ENCODE data around the gene RNF183.

DNA sequence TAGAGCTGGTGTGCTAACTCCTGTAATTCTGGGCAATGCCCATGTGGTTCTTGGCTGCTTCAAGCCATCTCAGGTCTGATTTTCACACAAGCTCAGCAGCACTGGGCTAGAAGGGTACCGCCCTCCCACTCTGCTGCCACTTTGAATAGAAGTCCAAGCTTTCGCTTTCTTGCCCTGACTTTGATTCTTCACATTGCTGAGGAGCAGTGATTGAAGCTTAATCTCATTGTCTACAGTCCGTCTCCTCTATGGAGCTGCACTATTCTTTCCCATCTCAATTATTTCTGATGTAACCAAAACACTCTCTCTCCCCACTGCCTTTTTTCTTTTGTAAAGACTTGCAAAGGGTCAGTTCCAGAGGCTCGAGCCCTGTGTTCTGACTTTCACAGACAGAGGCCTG lies 12.9 kb upstream of the RNF183 start:
- TF ChIP-seq, protein P1, sequence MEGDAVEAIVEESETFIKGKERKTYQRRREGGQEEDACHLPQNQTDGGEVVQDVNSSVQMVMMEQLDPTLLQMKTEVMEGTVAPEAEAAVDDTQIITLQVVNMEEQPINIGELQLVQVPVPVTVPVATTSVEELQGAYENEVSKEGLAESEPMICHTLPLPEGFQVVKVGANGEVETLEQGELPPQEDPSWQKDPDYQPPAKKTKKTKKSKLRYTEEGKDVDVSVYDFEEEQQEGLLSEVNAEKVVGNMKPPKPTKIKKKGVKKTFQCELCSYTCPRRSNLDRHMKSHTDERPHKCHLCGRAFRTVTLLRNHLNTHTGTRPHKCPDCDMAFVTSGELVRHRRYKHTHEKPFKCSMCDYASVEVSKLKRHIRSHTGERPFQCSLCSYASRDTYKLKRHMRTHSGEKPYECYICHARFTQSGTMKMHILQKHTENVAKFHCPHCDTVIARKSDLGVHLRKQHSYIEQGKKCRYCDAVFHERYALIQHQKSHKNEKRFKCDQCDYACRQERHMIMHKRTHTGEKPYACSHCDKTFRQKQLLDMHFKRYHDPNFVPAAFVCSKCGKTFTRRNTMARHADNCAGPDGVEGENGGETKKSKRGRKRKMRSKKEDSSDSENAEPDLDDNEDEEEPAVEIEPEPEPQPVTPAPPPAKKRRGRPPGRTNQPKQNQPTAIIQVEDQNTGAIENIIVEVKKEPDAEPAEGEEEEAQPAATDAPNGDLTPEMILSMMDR (IDR thresholded peaks at IDR 0.05; ENCODE audit: low read depth, low read length, poor library complexity, severe bottlenecking): no peak
- TF ChIP-seq EZH2phosphoT487 (IDR thresholded peaks at IDR 0.05; ENCODE audit: borderline replicate concordance, low read length): no peak

Data from DOHH2 (cell line).